Measurements from ENCODE around the gene RABEP2.

The RABEP2 gene

GRCh38 chr16:28915181-28915580 is 9.9 kb downstream of the RABEP2 start:
- H3K79me2 ChIP-seq (ENCODE audit: control insufficient read depth, insufficient read depth, low read length, poor library complexity) = no peaks in the 10 kb centered on the region

GRCh38 chr16:28913946-28914724 is 10.9 kb downstream of the RABEP2 start:
- no peak for DNase-seq
- H3K18ac ChIP-seq (ENCODE audit: low read length) = no peak overlapping the region
- no peaks in the 10 kb centered on the region for H3K4me1 ChIP-seq (ENCODE audit: control insufficient read depth in 1 of 2, insufficient read depth in 2 of 2, low read length in 2 of 2)
- no peak overlapping the region for H4K8ac ChIP-seq (ENCODE audit: low read depth, low read length)
- no peak overlapping the region for H3K23ac ChIP-seq (ENCODE audit: low read length)
- H3K27me3 ChIP-seq (ENCODE audit: insufficient read depth, low read length) = no peaks in the 10 kb centered on the region
- H3K36me3 ChIP-seq (ENCODE audit: control insufficient read depth in 1 of 2, insufficient read depth in 2 of 2, low read length in 2 of 2) = peaks cover 24 to 34% of the 10 kb centered on the region in 2 experiments
- no peak overlapping the region for H2BK5ac ChIP-seq (ENCODE audit: low read depth, low read length, poor library complexity)
- H3K9me3 ChIP-seq (ENCODE audit: insufficient read depth, low read depth, low read length) = peaks cover 2% of the 10 kb centered on the region
- no peaks in the 10 kb centered on the region for H3K79me1 ChIP-seq (ENCODE audit: low read length)
- H3K79me2 ChIP-seq (ENCODE audit: control insufficient read depth, insufficient read depth, low read length, poor library complexity) = no peaks in the 10 kb centered on the region
- H3K4me2 ChIP-seq (ENCODE audit: low read length) = no peak overlapping the region
- no peak overlapping the region for H2BK12ac ChIP-seq (ENCODE audit: low read length)
- H3K14ac ChIP-seq (ENCODE audit: low read length) = no peak overlapping the region
- no CpG with 5 or more reads among the region's 29 CpGs for WGBS (ENCODE audit: extremely low coverage, insufficient coverage, insufficient read length)
- peak overlapping the region; percentile 31 for H4K12ac ChIP-seq (ENCODE audit: low read depth, low read length)
- no peak overlapping the region for H4K91ac ChIP-seq (ENCODE audit: low read depth, low read length)
- no peak overlapping the region for H2AFZ ChIP-seq (ENCODE audit: insufficient read depth, low read length, poor library complexity)
- no peak overlapping the region for H3K27ac ChIP-seq (ENCODE audit: low read depth, low read length)
- H2AK5ac ChIP-seq (ENCODE audit: low read length) = no peak overlapping the region
- no peak overlapping the region for H2BK120ac ChIP-seq (ENCODE audit: insufficient read depth, low read length, poor library complexity)
- H3K9ac ChIP-seq (ENCODE audit: low read length) = no peak overlapping the region
- H3K4me3 ChIP-seq (ENCODE audit: low read depth, low read length) = no peak overlapping the region
- H3K4ac ChIP-seq (ENCODE audit: low read depth, low read length) = no peak overlapping the region

More at GRCh38 chr16:28915181-28915580, 9.9 kb downstream of the RABEP2 start:
- Histone ChIP-seq H4K8ac (ENCODE audit: low read depth, low read length) (no peak overlapping the region), H3K9me3 (ENCODE audit: insufficient read depth, low read depth, low read length) (peaks cover 2% of the 10 kb centered on the region), H2BK5ac (ENCODE audit: low read depth, low read length, poor library complexity) (no peak overlapping the region), H3K9ac (ENCODE audit: low read length) (no peak overlapping the region), H2BK120ac (ENCODE audit: insufficient read depth, low read length, poor library complexity) (no peak overlapping the region), H3K4me3 (ENCODE audit: low read depth, low read length) (no peak overlapping the region), H3K4me2 (ENCODE audit: low read length) (no peak overlapping the region), H4K12ac (ENCODE audit: low read depth, low read length) (no peak overlapping the region), H3K27me3 (ENCODE audit: insufficient read depth, low read length) (no peaks in the 10 kb centered on the region), H4K91ac (ENCODE audit: low read depth, low read length) (no peak overlapping the region), H3K27ac (ENCODE audit: low read depth, low read length) (no peak overlapping the region), H3K4ac (ENCODE audit: low read depth, low read length) (no peak overlapping the region), H3K14ac (ENCODE audit: low read length) (no peak overlapping the region), H3K4me1 (ENCODE audit: control insufficient read depth in 1 of 2, insufficient read depth in 2 of 2, low read length in 2 of 2) (no peaks in the 10 kb centered on the region), H2BK12ac (ENCODE audit: low read length) (no peak overlapping the region), H2AFZ (ENCODE audit: insufficient read depth, low read length, poor library complexity) (no peak overlapping the region), H2AK5ac (ENCODE audit: low read length) (no peak overlapping the region), H3K36me3 (ENCODE audit: control insufficient read depth in 1 of 2, insufficient read depth in 2 of 2, low read length in 2 of 2) (peaks cover 29 to 32% of the 10 kb centered on the region in 2 experiments), H3K23ac (ENCODE audit: low read length) (no peak overlapping the region), H3K18ac (ENCODE audit: low read length) (no peak overlapping the region), H3K79me1 (ENCODE audit: low read length) (no peaks in the 10 kb centered on the region)
- peak; percentile 91 to 98 for DNase-seq

DNA sequence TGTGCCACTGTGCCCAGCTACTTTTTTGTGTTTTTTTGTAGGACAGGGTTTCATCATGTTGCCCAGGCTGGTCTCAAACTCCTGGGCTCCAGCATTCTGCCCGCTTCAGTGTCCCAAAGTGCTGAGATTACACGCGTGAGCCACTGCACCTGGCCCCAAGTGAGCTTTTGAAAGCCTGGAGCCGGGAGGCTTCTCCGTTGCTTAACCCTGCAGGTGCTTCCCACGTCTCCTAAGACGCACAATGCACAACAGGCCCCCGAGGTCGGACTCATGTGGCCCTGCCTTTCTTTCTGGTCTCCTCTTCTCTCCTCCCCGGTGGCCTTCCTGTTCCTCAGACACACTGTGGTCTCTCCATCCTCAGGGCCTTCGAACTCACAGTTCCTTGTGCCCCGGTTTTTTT is 12.5 kb downstream of the RABEP2 start:
- Histone ChIP-seq H2BK120ac (ENCODE audit: insufficient read depth, low read length, poor library complexity) (no peak overlapping the region), H2AFZ (ENCODE audit: insufficient read depth, low read length, poor library complexity) (no peak overlapping the region), H3K4me1 (ENCODE audit: control insufficient read depth in 1 of 2, insufficient read depth in 2 of 2, low read length in 2 of 2) (no peaks in the 10 kb centered on the region), H2BK12ac (ENCODE audit: low read length) (no peak overlapping the region), H3K23ac (ENCODE audit: low read length) (no peak overlapping the region), H3K9ac (ENCODE audit: low read length) (no peak overlapping the region), H3K4me3 (ENCODE audit: low read depth, low read length) (no peak overlapping the region), H2BK5ac (ENCODE audit: low read depth, low read length, poor library complexity) (no peak overlapping the region), H3K36me3 (ENCODE audit: control insufficient read depth in 1 of 2, insufficient read depth in 2 of 2, low read length in 2 of 2) (peaks cover 28 to 38% of the 10 kb centered on the region in 2 experiments), H3K18ac (ENCODE audit: low read length) (no peak overlapping the region), H3K4me2 (ENCODE audit: low read length) (no peak overlapping the region), H3K27me3 (ENCODE audit: insufficient read depth, low read length) (no peaks in the 10 kb centered on the region), H2AK5ac (ENCODE audit: low read length) (no peak overlapping the region), H3K9me3 (ENCODE audit: insufficient read depth, low read depth, low read length) (peaks cover 2% of the 10 kb centered on the region), H3K79me2 (ENCODE audit: control insufficient read depth, insufficient read depth, low read length, poor library complexity) (no peaks in the 10 kb centered on the region), H3K14ac (ENCODE audit: low read length) (no peak overlapping the region), H3K27ac (ENCODE audit: low read depth, low read length) (no peak overlapping the region), H4K12ac (ENCODE audit: low read depth, low read length) (no peak overlapping the region), H4K91ac (ENCODE audit: low read depth, low read length) (no peak overlapping the region), H3K79me1 (ENCODE audit: low read length) (no peaks in the 10 kb centered on the region), H4K8ac (ENCODE audit: low read depth, low read length) (no peak overlapping the region), H3K4ac (ENCODE audit: low read depth, low read length) (no peak overlapping the region)
- DNase-seq = no peak
- WGBS (ENCODE audit: extremely low coverage, insufficient coverage, insufficient read length) = no CpG with 5 or more reads among the region's 12 CpGs

DNA sequence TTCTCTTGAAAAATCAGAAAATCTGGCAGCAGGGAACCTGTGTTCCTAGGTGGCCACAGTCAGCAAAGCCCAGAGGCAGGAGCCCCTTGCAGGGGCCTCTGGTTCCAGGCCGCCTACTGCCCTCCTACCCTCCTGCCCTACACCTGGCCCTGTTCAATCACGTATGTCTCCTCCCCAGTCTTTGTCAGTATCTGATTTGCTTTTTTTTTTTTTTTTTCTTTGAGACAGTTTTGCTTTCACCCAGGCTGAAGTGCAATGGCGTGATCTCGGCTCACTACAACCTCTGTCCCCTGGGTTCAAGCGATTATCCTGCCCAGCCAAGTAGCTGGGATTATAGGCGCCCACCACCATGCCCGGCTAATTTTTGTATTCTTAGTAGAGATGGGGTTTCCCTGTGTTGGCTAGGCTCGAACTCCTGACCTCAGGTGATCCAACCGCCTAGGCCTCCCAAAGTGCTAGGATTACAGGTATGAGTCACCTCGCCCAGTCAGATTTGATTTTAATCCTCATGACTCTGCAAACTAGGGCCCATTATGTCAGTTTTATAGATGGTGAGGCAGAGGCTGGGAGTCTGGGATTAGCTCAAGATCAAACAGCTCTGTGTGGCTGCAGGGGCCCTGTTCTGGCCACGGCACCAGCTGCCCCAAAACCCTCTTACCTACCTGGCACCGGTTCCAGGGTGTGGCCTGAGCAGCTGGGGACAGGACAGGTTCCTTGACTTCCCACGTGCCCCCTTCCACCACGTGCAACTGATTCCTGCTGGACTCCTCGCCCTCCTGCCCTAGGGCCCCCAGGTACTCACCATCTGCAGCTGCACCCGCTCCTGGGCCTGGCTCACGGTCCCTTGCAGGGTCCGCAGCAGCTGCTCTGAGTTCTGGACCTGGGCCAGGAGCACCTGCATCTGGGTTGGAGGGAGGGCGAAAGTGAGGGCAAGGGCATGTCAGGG is 14.7 kb downstream of the RABEP2 start:
- no peak overlapping the region for H4K12ac ChIP-seq (ENCODE audit: low read depth, low read length)
- WGBS (ENCODE audit: extremely low coverage, insufficient coverage, insufficient read length) = no CpG with 5 or more reads among the region's 19 CpGs

More for the DNA sequence above, 14.7 kb downstream of the RABEP2 start:
- Histone ChIP-seq H3K9me3 (ENCODE audit: insufficient read depth, low read depth, low read length) (peaks cover 2% of the 10 kb centered on the region), H3K23ac (ENCODE audit: low read length) (no peak overlapping the region), H3K27me3 (ENCODE audit: insufficient read depth, low read length) (no peaks in the 10 kb centered on the region), H3K14ac (ENCODE audit: low read length) (no peak overlapping the region), H3K4me1 (ENCODE audit: control insufficient read depth in 1 of 2, insufficient read depth in 2 of 2, low read length in 2 of 2) (no peaks in the 10 kb centered on the region), H3K4me3 (ENCODE audit: low read depth, low read length) (no peak overlapping the region), H3K36me3 (ENCODE audit: control insufficient read depth in 1 of 2, insufficient read depth in 2 of 2, low read length in 2 of 2) (peaks cover 31% of the 10 kb centered on the region in 2 experiments), H2BK120ac (ENCODE audit: insufficient read depth, low read length, poor library complexity) (no peak overlapping the region), H3K4me2 (ENCODE audit: low read length) (no peak overlapping the region), H2AK5ac (ENCODE audit: low read length) (no peak overlapping the region), H3K79me1 (ENCODE audit: low read length) (no peaks in the 10 kb centered on the region), H3K79me2 (ENCODE audit: control insufficient read depth, insufficient read depth, low read length, poor library complexity) (no peaks in the 10 kb centered on the region), H4K8ac (ENCODE audit: low read depth, low read length) (no peak overlapping the region), H3K9ac (ENCODE audit: low read length) (no peak overlapping the region), H2AFZ (ENCODE audit: insufficient read depth, low read length, poor library complexity) (no peak overlapping the region), H3K18ac (ENCODE audit: low read length) (no peak overlapping the region), H3K4ac (ENCODE audit: low read depth, low read length) (no peak overlapping the region), H3K27ac (ENCODE audit: low read depth, low read length) (no peak overlapping the region), H4K91ac (ENCODE audit: low read depth, low read length) (no peak overlapping the region), H2BK12ac (ENCODE audit: low read length) (no peak overlapping the region), H2BK5ac (ENCODE audit: low read depth, low read length, poor library complexity) (no peak overlapping the region)
- no peak for DNase-seq

Data from trophoblast cell (in vitro differentiated cells and primary cell).